ENCODE data around the gene NFIA. TPM values are rescaled to one million over a fixed set of nuclear protein-coding genes. Genes with fewer than 3 reads are reported as not detected.

Gene NFIA
- total and polyA plus RNA-seq, 2 of the 13 experiments (the other 11 are each of a cell fraction or from before 2014, with no cell fraction given) = 14.7 to 28.5 TPM

- no peak for TF ChIP-seq HNF1A (IDR thresholded peaks at IDR 0.05; ENCODE audit: low read depth)
- TF ChIP-seq HNF1A (CRISPR knock-in tag; IDR thresholded peaks at IDR 0.05; ENCODE audit: borderline replicate concordance) = no peak
- TF ChIP-seq PBX2 (CRISPR knock-in tag; IDR thresholded peaks at IDR 0.05) = no peak
- no peak for TF ChIP-seq HDAC1 (CRISPR knock-in tag; IDR thresholded peaks at IDR 0.05)
- TF ChIP-seq IRF9 (CRISPR knock-in tag; IDR thresholded peaks at IDR 0.05; ENCODE audit: borderline replicate concordance) = no peak
- TF ChIP-seq CTCF (CRISPR knock-in tag; IDR thresholded peaks at IDR 0.05) = no peak
- TF ChIP-seq NFYB (CRISPR knock-in tag; IDR thresholded peaks at IDR 0.05) = no peak
These were observed 342.7 kb downstream of the NFIA start (continued) for GRCh38 chr1:61425040-61425439.
